HG02610 (cell line): Measurements from ENCODE around the gene TACR2.

Experiments
- ATAC-seq: cut with Tn5 transposase; IDR thresholded peaks from one replicate; pipeline ENCODE4 v1.9.1; 2021; ENCODE audit warnings: mild to moderate bottlenecking, moderate library complexity; ENCODE audit not compliant: unreplicated experiment

The TACR2 gene

GRCh38 chr10:69416695-69417094 is at the start of gene TACR2:
Gene TACR2, minus strand, starts transcription at chr10:69416918. Its CDS starts 595 bp downstream, at chr10:69416323.
- ATAC-seq = no peak

GRCh38 chr10:69466158-69466490 is 49.4 kb upstream of the TACR2 start:
- ATAC-seq = no peak

- ATAC-seq = no peak
Observed at GRCh38 chr10:69465457-69466157, 48.9 kb upstream of the TACR2 start.

- ATAC-seq = no peak
Observed at GRCh38 chr10:69464801-69465401, 48.2 kb upstream of the TACR2 start.

- ATAC-seq = no peak
Observed at GRCh38 chr10:69464401-69464800, 47.7 kb upstream of the TACR2 start.

- ATAC-seq = no peak
Observed at GRCh38 chr10:69463886-69464285, 47.2 kb upstream of the TACR2 start.

GRCh38 chr10:69461243-69462025 is 44.7 kb upstream of the TACR2 start:
- ATAC-seq = no peak

- ATAC-seq = no peak
Observed at GRCh38 chr10:69460576-69461242, 44.0 kb upstream of the TACR2 start.

GRCh38 chr10:69459893-69460575 is 43.3 kb upstream of the TACR2 start:
- no peak for ATAC-seq

GRCh38 chr10:69459101-69459790 is 42.5 kb upstream of the TACR2 start:
- ATAC-seq = no peak

- ATAC-seq = no peak
Observed at GRCh38 chr10:69458430-69459100, 41.8 kb upstream of the TACR2 start.

- ATAC-seq = no peak
Observed at GRCh38 chr10:69457771-69458237, 41.1 kb upstream of the TACR2 start.

- ATAC-seq = no peak
Observed at GRCh38 chr10:69456880-69457693, 40.4 kb upstream of the TACR2 start.

GRCh38 chr10:69455006-69455763 is 38.5 kb upstream of the TACR2 start:
- ATAC-seq = no peak

- no peak for ATAC-seq
Observed at GRCh38 chr10:69453795-69454194, 37.1 kb upstream of the TACR2 start.

- no peak for ATAC-seq
Observed at GRCh38 chr10:69452676-69453415, 36.1 kb upstream of the TACR2 start.

GRCh38 chr10:69451784-69452251 is 35.1 kb upstream of the TACR2 start:
- peak; percentile 7 for ATAC-seq
